Liver (tissue), 9 donors: ENCODE data around the gene LRRC19. TPM values are rescaled to one million over a fixed set of nuclear protein-coding genes. Genes with fewer than 3 reads are reported as not detected.

ENCODE experiments used
- DNase-seq: peaks from one replicate; pipeline ENCODE4 v3.0.0-alpha.2; 2017; ENCODE audit warnings: low spot score
- H3K27ac ChIP-seq, 2 donors: one replicate each; pipeline ENCODE4 v1.7.0; 2013; ENCODE audit warnings: inconsistent platforms in 2 of 2, low read length in 2 of 2, control low read depth in 1 of 2, low read depth in 1 of 2, mild to moderate bottlenecking in 1 of 2
- H3K27me3 ChIP-seq, 4 donors: one replicate each; pipeline versions ENCODE4 v1.6.1 to v1.7.0; 2013; ENCODE audit warnings: low read length in 3 of 4, inconsistent platforms in 1 of 4, mild to moderate bottlenecking in 1 of 4, moderate library complexity in 1 of 4; ENCODE audit not compliant: control insufficient read depth in 4 of 4, insufficient read depth in 4 of 4
- H3K36me3 ChIP-seq, 4 donors: one replicate each; pipeline versions ENCODE4 v1.6.1 to v1.7.0; 2013; ENCODE audit warnings: low read length in 3 of 4, mild to moderate bottlenecking in 3 of 4, low read depth in 1 of 4, moderate library complexity in 1 of 4; ENCODE audit not compliant: control insufficient read depth in 4 of 4, insufficient read depth in 3 of 4
- H3K4me1 ChIP-seq, 4 donors: one replicate each; pipeline versions ENCODE4 v1.6.1 to v1.7.0; 2013; ENCODE audit warnings: low read length in 3 of 4, mild to moderate bottlenecking in 3 of 4, moderate library complexity in 1 of 4; ENCODE audit not compliant: control insufficient read depth in 4 of 4, insufficient read depth in 4 of 4
- H3K4me3 ChIP-seq, 3 donors: one replicate each; pipeline versions ENCODE4 v1.6.1 to v1.7.0; 2013; ENCODE audit warnings: low read length in 3 of 3, control low read depth in 1 of 3, low read depth in 1 of 3, mild to moderate bottlenecking in 1 of 3
- H3K9ac ChIP-seq, 2 donors: one replicate each; pipeline ENCODE4 v1.7.0; 2013; ENCODE audit warnings: low read length in 2 of 2, mild to moderate bottlenecking in 2 of 2, moderate library complexity in 2 of 2, control low read depth in 1 of 2, low read depth in 1 of 2
- H3K9me3 ChIP-seq, 4 donors: one replicate each; pipeline versions ENCODE4 v1.6.1 to v1.7.0; 2013; ENCODE audit warnings: low read length in 3 of 4; ENCODE audit not compliant: control insufficient read depth in 4 of 4
- FOXA1 ChIP-seq: IDR thresholded peaks from 2 replicates; pipeline ENCODE4 v1.6.1; 2016; ENCODE audit warnings: antibody characterized with exemption
- FOXA2 ChIP-seq: IDR thresholded peaks from 2 replicates; pipeline ENCODE4 v1.6.1; 2016; ENCODE audit warnings: antibody characterized with exemption
- GABPA ChIP-seq, 2 donors: IDR thresholded peaks in 1 of 2; conservative IDR thresholded peaks in 1 of 2; 2 replicates each; pipeline ENCODE4 v1.6.1; 2016; ENCODE audit warnings: antibody characterized with exemption in 2 of 2, mild to moderate bottlenecking in 1 of 2, moderate library complexity in 1 of 2
- HNF4A ChIP-seq, 2 donors: conservative IDR thresholded peaks; 2 replicates each; pipeline ENCODE4 v1.6.1; 2016; ENCODE audit warnings: antibody characterized with exemption in 2 of 2, mild to moderate bottlenecking in 2 of 2
- HNF4G ChIP-seq: IDR thresholded peaks from 2 replicates; pipeline ENCODE4 v1.6.1; 2016; ENCODE audit warnings: antibody characterized with exemption
- JUND ChIP-seq, 2 donors: IDR thresholded peaks; 2 replicates each; pipeline ENCODE4 v1.6.1; 2016; ENCODE audit warnings: antibody characterized with exemption in 2 of 2
- RAD21 ChIP-seq, 2 donors: IDR thresholded peaks; 2 replicates each; pipeline ENCODE4 v1.6.1; 2016; ENCODE audit warnings: antibody characterized with exemption in 2 of 2, mild to moderate bottlenecking in 2 of 2
- RXRA ChIP-seq, 2 donors: IDR thresholded peaks; 2 replicates each; pipeline ENCODE4 v1.6.1; 2017 to 2018; ENCODE audit warnings: antibody characterized with exemption in 2 of 2, mild to moderate bottlenecking in 1 of 2
- SP1 ChIP-seq: IDR thresholded peaks from 2 replicates; pipeline ENCODE4 v1.6.1; 2018; ENCODE audit warnings: antibody characterized with exemption, mild to moderate bottlenecking
- YY1 ChIP-seq: IDR thresholded peaks from 2 replicates; pipeline ENCODE4 v1.6.1; 2016; ENCODE audit warnings: antibody characterized with exemption, mild to moderate bottlenecking
- WGBS: extraction: QIAGEN DNeasy Blood & Tissue Kit; methylation state at CpG from one replicate; pipeline ENCODE4 v1.1.7; 2013; 5-methylcytosine and 5-hydroxymethylcytosine counted together
- polyA plus RNA-seq, 2 donors: library from polyadenylated mRNA; stranded (reverse) in 1 of 2; unstranded in 1 of 2; fragments of 200-250 nt in 1 of 2; fragments of >200 nt in 1 of 2; fragmentation: Nextera tagmentation in 1 of 2; extraction: Ambion mirVana in 1 of 2; gene quantifications; one replicate each; pipeline versions ENCODE4 v1.2.1 to v1.2.3, GENCODE V29; 2013 to 2015
- total RNA-seq, 2 donors: library from RNA; depleted of rRNA; stranded (reverse); fragments of >200 nt; gene quantifications; one replicate each; pipeline ENCODE4 v1.2.3, GENCODE V29; 2014
- TF ChIP-seq, protein P1 (sequence below): IDR thresholded peaks from 2 replicates; pipeline ENCODE4 v1.6.1; 2016; ENCODE audit warnings: antibody characterized with exemption
- TF ChIP-seq, protein P2 (sequence below): fragments of 150-350 bp; IDR thresholded peaks from 2 replicates; pipeline ENCODE4 v1.5.1; 2017; ENCODE audit warnings: improper control_type of control experiment, low read depth, low read length; ENCODE audit not compliant: missing input control
- TF ChIP-seq, protein P3 (sequence below): IDR thresholded peaks from 2 replicates; pipeline ENCODE4 v1.6.1; 2016; ENCODE audit warnings: antibody characterized with exemption
- donor health status: healthy.
- donor health status: healthy.
- donor health status: healthy.
- donor health status: healthy.
- donor health status: healthy.

The LRRC19 gene
- total and polyA plus RNA-seq, 4 donors: 0.27 to 2.1 (median 1.9) TPM

DNA sequence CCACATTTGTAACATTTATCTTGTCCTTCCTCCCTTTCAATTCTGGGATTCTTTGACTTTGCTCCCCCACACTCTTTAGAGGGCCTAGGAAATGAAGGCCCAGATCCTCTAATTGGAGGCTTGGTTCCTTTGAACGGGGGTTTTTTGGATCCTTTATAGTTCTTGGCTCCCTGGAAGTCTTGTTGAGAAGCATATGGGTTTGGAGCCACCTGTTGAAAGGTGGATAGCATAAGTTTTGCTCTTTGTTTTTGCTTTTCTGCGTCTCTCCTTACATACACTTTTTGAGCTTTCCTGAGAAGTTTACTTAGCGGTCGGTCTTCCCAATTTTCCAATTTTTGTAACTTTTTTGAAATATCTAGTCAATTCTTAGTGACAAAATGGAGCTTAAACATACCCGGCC, 31.5 kb downstream of the LRRC19 start:
- H3K36me3 ChIP-seq: peaks cover 0 to 3% (median 0%) of the 10 kb centered on the region in 4 donors
- 87% methylated on average over 5 of the region's 5 CpGs for WGBS
- no peak for DNase-seq
- no peaks in the 10 kb centered on the region for H3K27me3 ChIP-seq
- no peak overlapping the region for H3K27ac ChIP-seq
- H3K9me3 ChIP-seq: no peaks in the 10 kb centered on the region
- TF ChIP-seq, protein P1, sequence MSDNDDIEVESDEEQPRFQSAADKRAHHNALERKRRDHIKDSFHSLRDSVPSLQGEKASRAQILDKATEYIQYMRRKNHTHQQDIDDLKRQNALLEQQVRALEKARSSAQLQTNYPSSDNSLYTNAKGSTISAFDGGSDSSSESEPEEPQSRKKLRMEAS: no peak
- TF ChIP-seq HNF4G (no peak), GABPA (IDR thresholded peaks at IDR 0.05 in 1 of 2, conservative IDR thresholded peaks at IDR 0.05 in 1 of 2) (no peak), FOXA2 (no peak), RAD21 (IDR thresholded peaks at IDR 0.05) (no peak), RXRA (IDR thresholded peaks at IDR 0.05) (no peak), YY1 (no peak), FOXA1 (no peak), JUND (IDR thresholded peaks at IDR 0.05) (no peak)
- TF ChIP-seq, protein P2, sequence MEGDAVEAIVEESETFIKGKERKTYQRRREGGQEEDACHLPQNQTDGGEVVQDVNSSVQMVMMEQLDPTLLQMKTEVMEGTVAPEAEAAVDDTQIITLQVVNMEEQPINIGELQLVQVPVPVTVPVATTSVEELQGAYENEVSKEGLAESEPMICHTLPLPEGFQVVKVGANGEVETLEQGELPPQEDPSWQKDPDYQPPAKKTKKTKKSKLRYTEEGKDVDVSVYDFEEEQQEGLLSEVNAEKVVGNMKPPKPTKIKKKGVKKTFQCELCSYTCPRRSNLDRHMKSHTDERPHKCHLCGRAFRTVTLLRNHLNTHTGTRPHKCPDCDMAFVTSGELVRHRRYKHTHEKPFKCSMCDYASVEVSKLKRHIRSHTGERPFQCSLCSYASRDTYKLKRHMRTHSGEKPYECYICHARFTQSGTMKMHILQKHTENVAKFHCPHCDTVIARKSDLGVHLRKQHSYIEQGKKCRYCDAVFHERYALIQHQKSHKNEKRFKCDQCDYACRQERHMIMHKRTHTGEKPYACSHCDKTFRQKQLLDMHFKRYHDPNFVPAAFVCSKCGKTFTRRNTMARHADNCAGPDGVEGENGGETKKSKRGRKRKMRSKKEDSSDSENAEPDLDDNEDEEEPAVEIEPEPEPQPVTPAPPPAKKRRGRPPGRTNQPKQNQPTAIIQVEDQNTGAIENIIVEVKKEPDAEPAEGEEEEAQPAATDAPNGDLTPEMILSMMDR: no peak
- no peak overlapping the region for H3K4me3 ChIP-seq
- H3K4me1 ChIP-seq: no peaks in the 10 kb centered on the region
- no peak overlapping the region for H3K9ac ChIP-seq

DNA sequence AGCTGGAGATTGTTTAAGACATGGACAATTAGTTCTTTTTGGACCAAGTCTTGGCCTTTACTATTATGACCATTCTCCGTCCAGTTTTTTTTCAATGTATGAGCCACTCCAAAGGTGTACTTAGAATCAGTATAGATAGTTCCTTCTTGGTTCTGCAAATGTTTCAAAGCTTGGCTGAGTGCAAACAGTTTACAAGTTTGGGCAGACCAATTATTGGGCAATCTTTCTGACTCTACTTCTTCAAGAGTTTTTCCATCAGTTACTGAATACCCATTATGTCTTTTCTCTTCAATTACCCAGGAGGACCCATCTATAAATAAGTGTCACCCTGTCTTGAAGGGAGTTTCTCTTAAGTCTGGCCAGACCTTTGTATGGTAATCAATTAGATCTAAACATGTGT, 33.8 kb downstream of the LRRC19 start:
- Histone ChIP-seq H3K9me3 (no peaks in the 10 kb centered on the region), H3K9ac (no peak overlapping the region), H3K36me3 (peaks cover 0 to 3% (median 0%) of the 10 kb centered on the region in 4 donors), H3K4me1 (no peaks in the 10 kb centered on the region), H3K4me3 (no peak overlapping the region), H3K27me3 (no peaks in the 10 kb centered on the region), H3K27ac (no peak overlapping the region)
- 97% methylated on average over 1 of the region's 1 CpG for WGBS
- TF ChIP-seq SP1: no peak
- no peak for TF ChIP-seq HNF4A (conservative IDR thresholded peaks at IDR 0.05)
- TF ChIP-seq, protein P3, sequence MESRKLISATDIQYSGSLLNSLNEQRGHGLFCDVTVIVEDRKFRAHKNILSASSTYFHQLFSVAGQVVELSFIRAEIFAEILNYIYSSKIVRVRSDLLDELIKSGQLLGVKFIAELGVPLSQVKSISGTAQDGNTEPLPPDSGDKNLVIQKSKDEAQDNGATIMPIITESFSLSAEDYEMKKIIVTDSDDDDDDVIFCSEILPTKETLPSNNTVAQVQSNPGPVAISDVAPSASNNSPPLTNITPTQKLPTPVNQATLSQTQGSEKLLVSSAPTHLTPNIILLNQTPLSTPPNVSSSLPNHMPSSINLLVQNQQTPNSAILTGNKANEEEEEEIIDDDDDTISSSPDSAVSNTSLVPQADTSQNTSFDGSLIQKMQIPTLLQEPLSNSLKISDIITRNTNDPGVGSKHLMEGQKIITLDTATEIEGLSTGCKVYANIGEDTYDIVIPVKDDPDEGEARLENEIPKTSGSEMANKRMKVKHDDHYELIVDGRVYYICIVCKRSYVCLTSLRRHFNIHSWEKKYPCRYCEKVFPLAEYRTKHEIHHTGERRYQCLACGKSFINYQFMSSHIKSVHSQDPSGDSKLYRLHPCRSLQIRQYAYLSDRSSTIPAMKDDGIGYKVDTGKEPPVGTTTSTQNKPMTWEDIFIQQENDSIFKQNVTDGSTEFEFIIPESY: no peak
- TF ChIP-seq, protein P2: no peak
- TF ChIP-seq RXRA (IDR thresholded peaks at IDR 0.05): no peak
- TF ChIP-seq GABPA (IDR thresholded peaks at IDR 0.05 in 1 of 2, conservative IDR thresholded peaks at IDR 0.05 in 1 of 2): no peak
- DNase-seq: no peak
